IMR-90 (cell line): ENCODE measurements around the gene AGBL1. TPM values are rescaled to one million over a fixed set of nuclear protein-coding genes. Genes with fewer than 3 reads are reported as not detected.

ENCODE experiments used
- ATAC-seq: fragments of 200-7000 bp; cut with Tn5 transposase; 2 replicates; pipeline ENCODE4 v1.9.1; 2020; ENCODE audit warnings: low read depth, mild to moderate bottlenecking, moderate library complexity
- BruUV-seq: library from RNA; stranded (reverse); fragments of 400-500 nt; replicated peaks from 2 replicates; lab custom pipeline; 2021; lab: Mats Ljungman, UMichigan
- CTCF ChIA-PET: fragments of 300-600 bp; formaldehyde crosslinking; extraction: SDS; loops from one replicate; lab custom pipeline; 2021; ENCODE audit warnings: antibody characterized with exemption; lab: Yijun Ruan, JAX
- POLR2A ChIA-PET: fragments of 300-600 bp; sonication (Branson Sonifier 250); formaldehyde crosslinking; loops from one replicate; lab custom pipeline; 2022; ENCODE audit warnings: antibody characterized with exemption; ENCODE audit not compliant: unreplicated experiment; lab: Charles Lee
- DNase-seq: peaks from one replicate; pipeline ENCODE4 v3.0.0; 2013
- H2AFZ ChIP-seq: replicated peaks from 2 replicates; pipeline ENCODE3; 2013; ENCODE audit warnings: low read length, mild to moderate bottlenecking; ENCODE audit not compliant: poor library complexity
- H2AK5ac ChIP-seq: 2 replicates; pipeline ENCODE4 v1.6.1; 2013; ENCODE audit warnings: low read depth, low read length, inconsistent platforms
- H2AK9ac ChIP-seq: replicated peaks from 2 replicates; pipeline ENCODE3; 2013; ENCODE audit warnings: mild to moderate bottlenecking, low read depth, low read length, moderate library complexity; ENCODE audit not compliant: poor library complexity
- H2BK120ac ChIP-seq: 2 replicates; pipeline ENCODE4 v1.6.1; 2013; ENCODE audit warnings: low read depth, low read length, inconsistent platforms
- H2BK15ac ChIP-seq: 3 replicates; pipeline ENCODE4 v1.6.1; 2013; ENCODE audit warnings: low read depth, low read length, inconsistent platforms
- H2BK20ac ChIP-seq: 2 replicates; pipeline ENCODE4 v1.6.1; 2013; ENCODE audit warnings: low read depth, mild to moderate bottlenecking, inconsistent platforms, low read length, moderate library complexity
- H2BK5ac ChIP-seq: 2 replicates; pipeline ENCODE4 v1.6.1; 2013; ENCODE audit warnings: mild to moderate bottlenecking, low read depth, low read length, inconsistent platforms; ENCODE audit not compliant: poor library complexity, severe bottlenecking
- H3K14ac ChIP-seq: replicated peaks from 2 replicates; pipeline ENCODE4 v1.6.1; 2013; ENCODE audit warnings: low read depth, low read length, inconsistent platforms
- H3K18ac ChIP-seq: 2 replicates; pipeline ENCODE4 v1.6.1; 2013; ENCODE audit warnings: low read depth, low read length, control low read depth
- H3K23ac ChIP-seq: 2 replicates; pipeline ENCODE4 v1.6.1; 2013; ENCODE audit warnings: low read depth, low read length, inconsistent platforms
- H3K27ac ChIP-seq: 2 replicates; pipeline ENCODE4 v1.5.1; 2013; ENCODE audit warnings: mild to moderate bottlenecking, control low read depth, low read length; ENCODE audit not compliant: insufficient read depth
- H3K27me3 ChIP-seq: 2 replicates; pipeline ENCODE4 v1.6.1; 2013; ENCODE audit warnings: low read length; ENCODE audit not compliant: control insufficient read depth, insufficient read depth
- H3K36me3 ChIP-seq: 2 replicates; pipeline ENCODE4 v1.6.1; 2013; ENCODE audit warnings: low read length, mixed read lengths; ENCODE audit not compliant: control insufficient read depth, insufficient read depth
- H3K4ac ChIP-seq: 2 replicates; pipeline ENCODE4 v1.6.1; 2013; ENCODE audit warnings: low read depth, low read length, inconsistent platforms
- H3K4me1 ChIP-seq: 2 replicates; pipeline ENCODE4 v1.6.1; 2013; ENCODE audit warnings: low read length, mixed read lengths; ENCODE audit not compliant: control insufficient read depth, insufficient read depth
- H3K4me2 ChIP-seq: 2 replicates; pipeline ENCODE4 v1.6.1; 2013; ENCODE audit warnings: low read depth, mild to moderate bottlenecking, control low read depth, low read length, moderate library complexity
- H3K4me3 ChIP-seq: 2 replicates; pipeline ENCODE4 v1.5.1; 2013; ENCODE audit warnings: low read depth, mild to moderate bottlenecking, control low read depth, low read length, moderate library complexity; ENCODE audit not compliant: insufficient read depth
- H3K56ac ChIP-seq: 2 replicates; pipeline ENCODE4 v1.6.1; 2013; ENCODE audit warnings: low read length, inconsistent platforms; ENCODE audit not compliant: insufficient read depth; ENCODE audit errors: extremely low read depth
- H3K79me1 ChIP-seq, 2 experiments: 2 replicates each; pipeline ENCODE4 v1.6.1; 2013; ENCODE audit warnings: low read length in 2 of 2, inconsistent platforms in 1 of 2, low read depth in 1 of 2
- H3K9ac ChIP-seq: 2 replicates; pipeline ENCODE4 v1.6.1; 2013; ENCODE audit warnings: low read depth, low read length, control low read depth
- H3K9me1 ChIP-seq: 2 replicates; pipeline ENCODE4 v1.6.1; 2013; ENCODE audit warnings: low read length, inconsistent platforms; ENCODE audit not compliant: insufficient read depth
- H3K9me3 ChIP-seq: 2 replicates; pipeline ENCODE4 v1.6.1; 2013; ENCODE audit warnings: low read length; ENCODE audit not compliant: control insufficient read depth, insufficient read depth
- H4K20me1 ChIP-seq: 2 replicates; pipeline ENCODE4 v1.6.1; 2013; ENCODE audit warnings: low read length, inconsistent platforms; ENCODE audit not compliant: insufficient read depth
- H4K5ac ChIP-seq: 2 replicates; pipeline ENCODE4 v1.6.1; 2013; ENCODE audit warnings: mild to moderate bottlenecking, low read depth, low read length, control low read depth
- H4K8ac ChIP-seq, 2 experiments: 2 replicates each; pipeline ENCODE4 v1.6.1; 2013; ENCODE audit warnings: low read depth in 2 of 2, low read length in 2 of 2, control low read depth in 1 of 2, inconsistent platforms in 1 of 2
- H4K91ac ChIP-seq: 2 replicates; pipeline ENCODE4 v1.6.1; 2013; ENCODE audit warnings: low read depth, low read length, inconsistent platforms; ENCODE audit not compliant: insufficient read depth
- CEBPB ChIP-seq: IDR thresholded peaks from 2 replicates; pipeline ENCODE4 v1.6.1; 2012; ENCODE audit warnings: low read depth, low read length, improper control_type of control experiment
- CHD1 ChIP-seq: IDR thresholded peaks from 2 replicates; pipeline ENCODE4 v1.6.1; 2012; ENCODE audit warnings: low read depth, low read length, improper control_type of control experiment
- CTCF ChIP-seq: conservative IDR thresholded peaks from 2 replicates; pipeline ENCODE4 v1.5.1; 2012; ENCODE audit warnings: mild to moderate bottlenecking, low read depth, low read length, improper control_type of control experiment
- MAZ ChIP-seq: IDR thresholded peaks from 2 replicates; pipeline ENCODE4 v1.6.1; 2012; ENCODE audit warnings: low read depth, mild to moderate bottlenecking, low read length, improper control_type of control experiment, moderate library complexity, borderline replicate concordance
- MXI1 ChIP-seq: IDR thresholded peaks from 2 replicates; pipeline ENCODE4 v1.6.1; 2012; ENCODE audit warnings: low read depth, mild to moderate bottlenecking, low read length, moderate library complexity, borderline replicate concordance
- NFE2L2 ChIP-seq: fragments of 150-350 bp; IDR thresholded peaks from 2 replicates; pipeline ENCODE4 v1.6.1; 2016; ENCODE audit warnings: low read depth, mild to moderate bottlenecking, low read length
- RAD21 ChIP-seq: IDR thresholded peaks from 2 replicates; pipeline ENCODE4 v1.6.1; 2012; ENCODE audit warnings: low read length, improper control_type of control experiment
- RCOR1 ChIP-seq: IDR thresholded peaks from 2 replicates; pipeline ENCODE4 v1.6.1; 2012; ENCODE audit warnings: mild to moderate bottlenecking, low read length, improper control_type of control experiment; ENCODE audit not compliant: insufficient replicate concordance
- RFX5 ChIP-seq: IDR thresholded peaks from 2 replicates; pipeline ENCODE4 v1.8.0; 2012; ENCODE audit warnings: low read depth, mild to moderate bottlenecking, low read length, moderate library complexity
- SMC3 ChIP-seq: fragments of 150-350 bp; IDR thresholded peaks from 2 replicates; pipeline ENCODE4 v1.6.1; 2016; ENCODE audit warnings: low read depth, mild to moderate bottlenecking, antibody characterized with exemption, low read length, moderate library complexity
- WGBS, 2 experiments: methylation state at CpG; one replicate each; pipeline versions ENCODE4 v1.1.5 to v1.1.7; 2013; ENCODE audit warnings: missing lambda C conversion rate in 2 of 2; ENCODE audit not compliant: insufficient read length in 1 of 2; ENCODE audit errors: extremely low coverage in 2 of 2; 5-methylcytosine and 5-hydroxymethylcytosine counted together
- dilution Hi-C: fragments of 300-500 bp; cut with HindIII; formaldehyde crosslinking; loops from one replicate; pipeline ENCODE4 v1.14.3; 2018; ENCODE audit warnings: low sequenced_read_pairs; ENCODE audit not compliant: unreplicated experiment
- in situ Hi-C: fragments of 300-500 bp; cut with MboI; formaldehyde crosslinking; loops from 3 replicates; pipeline ENCODE4 v1.14.3; 2019; ENCODE audit warnings: low sequenced_read_pairs, inconsistent platforms, mixed read lengths
- intact Hi-C: fragments of 100-400 bp; cut with micrococcal nuclease; formaldehyde crosslinking; loops from 2 replicates; pipeline ENCODE4 v1.10.0; 2022
- polyA plus RNA-seq, 3 experiments: library from polyadenylated mRNA; depleted of rRNA; stranded (reverse); fragments of >200 nt; gene quantifications; 2 replicates each; pipeline ENCODE4 v1.2.3, GENCODE V29; 2012; ENCODE audit warnings: low replicate concordance in 1 of 3
- total RNA-seq: library from RNA; depleted of rRNA; stranded (reverse); fragments of >200 nt; gene quantifications from 2 replicates; pipeline ENCODE4 v1.2.3, GENCODE V29; 2012
- TF ChIP-seq, protein P1 (sequence below): fragments of 150-350 bp; IDR thresholded peaks from 2 replicates; pipeline ENCODE4 v1.6.1; 2016; ENCODE audit warnings: low read depth, mild to moderate bottlenecking, low read length, moderate library complexity, borderline replicate concordance
- TF ChIP-seq, protein P2 (sequence below): fragments of 150-350 bp; IDR thresholded peaks from 2 replicates; pipeline ENCODE4 v1.6.1; 2017; ENCODE audit warnings: mild to moderate bottlenecking, antibody characterized with exemption, low read length, low read depth

AGBL1 gene
- total and polyA plus RNA-seq, 2 of the 4 experiments (the other 2 are of a cell fraction): not detected

- Histone ChIP-seq H4K20me1 (no peaks in the 10 kb centered on the region), H3K27me3 (no peaks in the 10 kb centered on the region), H2BK5ac (no peak overlapping the region), H3K27ac (no peak overlapping the region), H2BK15ac (no peak overlapping the region), H3K56ac (no peak overlapping the region), H3K4ac (no peak overlapping the region), H3K9me3 (peaks cover 31% of the 10 kb centered on the region), H2BK120ac (no peak overlapping the region), H4K5ac (no peak overlapping the region), H3K36me3 (no peaks in the 10 kb centered on the region), H3K23ac (no peak overlapping the region), H3K18ac (no peak overlapping the region), H2AFZ (no peak overlapping the region), H3K4me3 (no peak overlapping the region), H4K91ac (no peak overlapping the region), H3K79me1 (no peaks in the 10 kb centered on the region), H3K9ac (no peak overlapping the region), H3K4me2 (no peak overlapping the region), H3K14ac (no peak overlapping the region), H4K8ac (no peak overlapping the region), H2AK5ac (no peak overlapping the region), H3K4me1 (no peaks in the 10 kb centered on the region), H2AK9ac (no peak overlapping the region), H3K9me1 (no peaks in the 10 kb centered on the region), H2BK20ac (no peak overlapping the region)
- CTCF ChIA-PET: no interaction called here
- POLR2A ChIA-PET: no interaction called here
- in situ Hi-C loops (no loop called here), intact Hi-C loops (no loop called here), dilution Hi-C loops (no loop called here)
- ATAC-seq (no peak), DNase-seq (no peak)
- no TSS peak for BruUV-seq
- TF ChIP-seq, protein P1, sequence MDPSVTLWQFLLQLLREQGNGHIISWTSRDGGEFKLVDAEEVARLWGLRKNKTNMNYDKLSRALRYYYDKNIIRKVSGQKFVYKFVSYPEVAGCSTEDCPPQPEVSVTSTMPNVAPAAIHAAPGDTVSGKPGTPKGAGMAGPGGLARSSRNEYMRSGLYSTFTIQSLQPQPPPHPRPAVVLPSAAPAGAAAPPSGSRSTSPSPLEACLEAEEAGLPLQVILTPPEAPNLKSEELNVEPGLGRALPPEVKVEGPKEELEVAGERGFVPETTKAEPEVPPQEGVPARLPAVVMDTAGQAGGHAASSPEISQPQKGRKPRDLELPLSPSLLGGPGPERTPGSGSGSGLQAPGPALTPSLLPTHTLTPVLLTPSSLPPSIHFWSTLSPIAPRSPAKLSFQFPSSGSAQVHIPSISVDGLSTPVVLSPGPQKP: no peak
- TF ChIP-seq MXI1 (no peak), SMC3 (no peak), RFX5 (no peak), RAD21 (no peak), NFE2L2 (no peak), CEBPB (no peak), CHD1 (no peak), RCOR1 (no peak), CTCF (no peak), MAZ (no peak)
- TF ChIP-seq, protein P2, sequence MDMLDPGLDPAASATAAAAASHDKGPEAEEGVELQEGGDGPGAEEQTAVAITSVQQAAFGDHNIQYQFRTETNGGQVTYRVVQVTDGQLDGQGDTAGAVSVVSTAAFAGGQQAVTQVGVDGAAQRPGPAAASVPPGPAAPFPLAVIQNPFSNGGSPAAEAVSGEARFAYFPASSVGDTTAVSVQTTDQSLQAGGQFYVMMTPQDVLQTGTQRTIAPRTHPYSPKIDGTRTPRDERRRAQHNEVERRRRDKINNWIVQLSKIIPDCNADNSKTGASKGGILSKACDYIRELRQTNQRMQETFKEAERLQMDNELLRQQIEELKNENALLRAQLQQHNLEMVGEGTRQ: no peak
- 50% methylated on average over 1 of the region's 1 CpG; no CpG with 5 or more reads in 1 of the 2 experiments for WGBS, 2 experiments
Measured at GRCh38 chr15:86375733-86376280, 296.1 kb downstream of the AGBL1 start.
